DMS114 treated with DMSO at 0.1 percent for 48 hours (cell line): ENCODE measurements around the gene ARL15.
"Not testable (repeated sequence)": the region's sequence is repeated elsewhere in the genome, so short reads cannot be mapped to it uniquely, and the experiment has no call there.

Experiments
- DNase-seq: peaks from one replicate; lab custom pipeline; 2025; ENCODE audit not compliant: unreplicated experiment; lab: John Stamatoyannopoulos, UW

Gene ARL15

GRCh38 chr5:54103871-54104270, 206.5 kb downstream of the ARL15 start:
- no peak for DNase-seq

DNA sequence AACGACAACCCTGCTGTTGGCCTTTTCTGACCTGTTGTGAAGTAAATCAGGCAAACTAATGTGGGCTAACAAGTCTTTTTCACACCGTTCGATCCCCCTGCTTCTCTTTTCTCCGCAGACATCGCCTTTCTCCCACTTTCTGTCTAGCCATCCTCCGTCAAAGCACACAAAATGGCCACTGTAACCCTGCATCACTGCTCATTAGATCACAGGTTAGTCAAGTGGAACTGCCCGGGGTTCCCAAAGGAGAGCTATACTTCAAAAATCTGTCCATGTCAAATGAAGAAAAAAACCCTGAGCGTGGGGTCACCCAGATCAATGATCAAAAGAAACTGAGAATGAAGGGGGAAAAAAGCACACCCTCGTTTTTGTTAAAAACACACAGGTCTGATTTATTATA, 212.1 kb downstream of the ARL15 start:
- DNase-seq: no peak

DNA sequence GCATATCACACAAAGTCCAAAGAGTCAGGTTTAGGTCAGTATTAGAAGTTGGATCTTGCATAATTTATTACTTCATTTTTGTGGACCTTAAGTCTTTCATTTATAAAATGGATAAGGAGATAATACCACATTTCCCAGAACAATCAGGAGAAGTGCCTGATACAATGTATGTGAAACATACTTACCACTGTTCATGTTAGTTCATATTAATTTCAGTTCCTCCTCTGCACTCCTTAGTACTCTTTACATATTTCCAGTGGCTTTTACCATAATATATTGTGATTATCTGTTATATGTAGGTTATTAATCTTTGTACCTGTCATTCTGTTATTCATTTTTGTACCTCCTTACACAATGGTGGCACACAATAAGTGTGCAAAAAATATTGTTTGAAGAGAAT, 214.4 kb downstream of the ARL15 start:
- DNase-seq: no peak

DNA sequence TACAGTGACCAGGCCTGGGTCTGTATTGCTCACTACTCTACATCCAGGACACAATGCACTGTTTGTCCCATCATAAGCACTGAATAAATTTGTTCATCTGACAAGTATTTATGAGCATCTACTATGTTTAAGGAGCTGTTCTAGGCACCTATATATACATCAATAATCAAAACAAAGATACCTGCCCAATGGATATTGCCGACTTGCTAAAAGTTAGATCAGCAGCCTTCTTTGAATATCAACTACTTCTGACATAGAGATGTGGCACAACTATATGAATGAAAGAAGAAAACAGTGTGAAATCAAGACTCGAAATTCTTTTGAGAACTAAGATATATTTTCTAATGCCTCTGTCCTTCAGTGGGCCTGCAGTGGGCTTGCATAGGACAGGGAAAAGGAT, 215.7 kb downstream of the ARL15 start:
- DNase-seq: no peak

GRCh38 chr5:54093861-54094260, 216.5 kb downstream of the ARL15 start:
- DNase-seq: no peak

- DNase-seq: no peak
These were observed 217.3 kb downstream of the ARL15 start for GRCh38 chr5:54093081-54093492.

DNA sequence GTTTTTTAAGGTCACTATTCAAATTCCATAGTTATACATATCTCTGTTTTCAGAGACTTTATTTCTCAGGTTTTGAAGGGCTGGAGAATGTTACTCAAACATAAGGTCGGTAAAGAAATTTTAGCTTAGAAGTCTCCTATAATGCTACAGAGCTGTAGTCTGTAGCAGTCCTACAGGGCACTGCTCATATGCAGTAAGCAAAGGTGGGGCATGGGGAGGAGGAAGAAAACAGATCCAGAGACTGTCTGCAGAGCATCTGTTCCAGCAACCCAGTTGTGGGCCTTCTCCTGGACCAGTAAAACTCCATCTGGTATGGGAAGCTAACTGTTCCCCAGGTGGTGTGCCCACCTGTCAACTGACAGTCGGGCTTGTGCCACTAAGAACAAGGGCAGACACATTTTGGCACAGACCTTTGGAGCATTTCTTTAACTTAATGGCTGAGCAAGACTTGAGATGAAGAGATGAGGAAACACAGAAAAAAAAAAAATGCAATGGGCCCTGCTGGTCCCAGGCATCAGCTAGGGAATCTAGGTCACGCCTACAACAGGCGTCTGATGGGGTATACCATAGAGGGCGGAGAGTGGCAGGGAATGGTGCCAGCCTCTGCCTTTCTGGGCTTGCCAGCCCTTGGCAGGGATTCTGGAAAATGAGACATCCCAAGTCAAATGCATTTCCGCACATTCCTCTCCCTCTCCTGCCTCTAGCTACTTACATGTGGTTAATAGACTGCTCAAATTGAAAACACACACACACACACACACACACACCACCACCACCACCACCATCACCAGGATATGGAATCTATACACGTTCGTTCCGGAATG, 218.9 kb downstream of the ARL15 start:
- no peak for DNase-seq

GRCh38 chr5:54090495-54091120, 219.8 kb downstream of the ARL15 start:
- no peak for DNase-seq

GRCh38 chr5:54088081-54088480, 222.3 kb downstream of the ARL15 start:
- no peak for DNase-seq

DNA sequence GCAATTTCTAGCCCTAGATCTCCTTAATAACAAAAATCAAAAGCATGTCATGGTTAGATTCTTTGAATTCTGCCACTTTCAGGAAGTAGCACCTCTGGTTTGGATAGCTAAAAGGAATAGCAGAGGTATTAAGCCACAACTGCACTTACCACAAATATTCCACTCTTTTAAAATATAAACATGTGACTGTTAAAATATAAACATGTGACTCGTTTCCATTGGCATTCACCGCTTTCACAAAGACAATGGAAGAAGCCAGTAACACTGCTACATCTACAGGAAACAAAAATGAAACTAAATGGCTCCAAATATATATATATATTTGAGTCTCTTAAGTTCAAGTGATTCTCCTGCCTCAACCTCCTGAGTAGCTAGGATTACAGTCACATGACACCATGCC, 222.9 kb downstream of the ARL15 start:
- no peak for DNase-seq

DNA sequence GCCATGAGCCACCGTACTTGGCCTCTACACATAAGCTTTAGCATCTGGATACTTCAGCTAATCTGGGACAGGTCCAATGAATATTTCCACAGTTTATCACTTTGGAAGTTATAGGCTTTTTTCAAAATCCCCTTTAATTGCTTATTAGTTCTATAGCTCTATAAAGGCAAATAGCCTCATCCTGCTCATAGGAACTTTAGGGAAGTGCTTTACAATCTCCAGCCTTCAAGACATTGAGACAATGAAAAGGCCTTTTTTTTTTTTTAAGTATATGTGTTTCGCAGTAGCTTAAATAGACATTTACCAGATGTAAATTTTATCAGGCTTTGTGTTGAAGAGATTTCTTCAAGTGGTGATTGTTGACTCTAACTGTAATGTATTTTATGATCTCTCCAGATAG, 224.2 kb downstream of the ARL15 start:
- DNase-seq: no peak

- DNase-seq: no peak
These were observed 225.7 kb downstream of the ARL15 start for GRCh38 chr5:54084696-54085095.

GRCh38 chr5:54083851-54084250, 226.5 kb downstream of the ARL15 start:
- DNase-seq: no peak

GRCh38 chr5:54083245-54083644, 227.1 kb downstream of the ARL15 start:
- no peak for DNase-seq

DNA sequence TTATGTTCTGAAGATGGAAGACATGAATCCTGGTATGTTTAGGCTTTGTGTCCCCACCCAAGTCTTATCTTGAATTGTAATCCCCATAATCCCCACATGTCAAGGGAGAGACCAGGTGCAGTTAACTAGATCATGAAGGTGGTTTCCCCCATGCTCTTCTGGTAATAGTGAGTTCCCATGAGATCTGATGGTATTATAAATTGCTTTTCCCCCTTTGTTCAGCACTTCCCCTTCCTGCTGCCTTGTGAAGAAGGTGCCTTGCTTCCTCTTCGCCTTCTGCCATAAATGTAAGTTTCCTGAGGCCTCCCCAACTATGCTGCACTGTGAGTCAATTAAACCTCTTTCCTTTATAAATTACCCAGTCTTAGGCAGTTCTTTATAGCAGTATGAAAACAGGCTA, 229.0 kb downstream of the ARL15 start:
- DNase-seq: no peak

GRCh38 chr5:54080831-54081230, 229.5 kb downstream of the ARL15 start:
- DNase-seq: no peak

DNA sequence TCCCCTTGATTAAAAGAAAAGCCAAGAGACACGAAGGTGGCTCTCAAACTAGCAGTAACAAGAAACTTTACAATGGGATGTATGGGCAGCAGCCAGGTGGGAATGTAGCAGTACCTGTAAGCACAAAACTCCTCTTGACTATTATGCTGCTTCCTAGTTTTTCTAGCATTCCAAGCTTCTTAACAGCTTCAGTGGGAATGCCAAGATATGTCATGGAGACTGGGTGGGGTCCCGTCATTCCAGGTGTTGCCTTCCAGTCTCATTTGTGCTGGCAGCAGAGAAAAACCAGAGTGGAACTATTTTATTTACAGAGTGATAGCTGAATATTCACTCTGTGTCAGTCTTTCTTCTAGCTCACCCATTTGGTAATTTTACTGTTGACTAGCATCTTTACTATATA, 236.6 kb downstream of the ARL15 start:
- DNase-seq: no peak

GRCh38 chr5:54073131-54073530, 237.2 kb downstream of the ARL15 start:
- no peak for DNase-seq

DNA sequence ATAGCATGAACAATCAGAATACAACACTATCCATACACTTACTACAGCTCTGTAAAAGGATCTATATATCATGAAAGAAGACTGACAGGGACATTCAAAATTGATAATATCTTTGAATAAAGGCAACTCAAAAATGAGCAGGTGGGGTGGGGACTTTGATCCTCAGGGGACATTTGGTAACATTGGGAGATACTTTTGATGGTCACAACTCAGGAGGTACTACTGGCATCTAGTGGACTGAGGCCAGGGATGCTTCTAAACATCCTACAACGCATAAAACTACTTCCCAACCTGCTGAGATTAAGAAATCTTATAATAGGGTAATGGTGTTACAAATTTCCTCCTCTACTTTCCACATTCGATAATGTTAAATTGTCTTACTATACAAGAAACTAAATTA, 243.9 kb downstream of the ARL15 start:
- DNase-seq: no peak

DNA sequence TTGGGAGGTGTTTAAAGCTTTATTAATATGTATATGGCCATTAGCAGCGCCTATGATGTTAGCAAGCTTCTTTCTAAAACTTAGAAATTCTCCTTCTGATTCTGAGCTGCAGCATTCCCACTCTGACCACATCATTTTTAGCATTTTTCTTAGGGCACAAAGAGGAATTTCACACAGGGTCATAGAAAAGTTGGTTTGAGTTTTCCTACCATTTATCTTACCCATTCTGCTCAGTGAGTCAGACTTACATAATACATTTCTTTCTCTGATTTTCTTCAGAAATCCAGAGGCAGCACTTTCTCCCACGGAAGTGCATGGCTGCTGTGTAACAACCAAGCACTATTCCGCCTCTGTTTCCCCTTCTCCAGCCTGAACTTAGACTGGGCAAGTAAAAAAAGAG, 246.6 kb downstream of the ARL15 start:
- no peak for DNase-seq

DNA sequence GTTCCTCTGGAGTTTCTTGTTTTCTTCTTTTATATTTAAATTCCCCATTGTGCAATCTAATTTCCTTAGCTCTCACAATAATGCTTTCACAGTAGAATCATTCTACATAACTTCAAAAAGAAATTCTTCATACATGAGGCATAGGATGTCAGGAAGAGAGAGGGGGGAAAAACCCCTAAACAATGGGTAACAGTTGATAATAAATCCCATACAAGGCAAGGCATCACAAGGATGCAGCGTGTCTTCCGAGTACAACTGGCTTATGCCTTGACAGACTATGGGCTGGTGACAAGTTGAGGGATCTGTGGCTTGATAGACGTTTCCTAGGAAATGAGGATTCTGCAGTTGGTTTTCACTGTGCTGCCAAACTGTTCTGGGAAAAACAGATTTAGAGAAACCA, 247.4 kb downstream of the ARL15 start:
- no peak for DNase-seq

DNA sequence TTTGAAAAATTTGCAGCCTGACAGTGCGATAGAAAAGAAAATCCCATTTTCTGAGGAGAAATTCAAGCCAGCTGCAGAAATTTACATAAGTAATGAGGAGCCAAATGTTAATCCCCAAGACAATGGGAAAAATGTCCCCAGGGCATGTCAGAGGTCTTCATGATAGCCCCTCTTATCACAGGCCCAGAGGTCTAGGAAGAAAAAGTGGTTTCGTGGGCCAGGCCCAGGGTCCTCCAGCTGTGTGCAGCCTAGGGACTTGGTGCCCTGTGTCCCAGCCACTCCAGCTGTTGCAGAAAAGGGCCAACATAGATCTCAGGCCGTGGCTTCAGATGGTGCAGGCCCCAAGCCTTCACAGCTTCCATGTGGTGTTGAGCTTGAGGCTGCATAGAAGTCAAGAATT, 249.5 kb downstream of the ARL15 start:
- not testable (repeated sequence) for DNase-seq

- DNase-seq: no peak
These were observed 260.4 kb downstream of the ARL15 start for GRCh38 chr5:54049963-54050362.
